Mesenchymal stem cell (in vitro differentiated cells and primary cell): ENCODE results near the gene BRK1. TPM values are rescaled to one million over a fixed set of nuclear protein-coding genes. Genes with fewer than 3 reads are reported as not detected.
"Not testable (repeated sequence)": the region's sequence is repeated elsewhere in the genome, so short reads cannot be mapped to it uniquely, and the experiment has no call there.

Experiments used
- DNase-seq: peaks from one replicate; pipeline ENCODE4 v3.0.0-alpha.2; 2013
- H2AFZ ChIP-seq: one replicate; pipeline ENCODE4 v1.6.1; 2013; ENCODE audit warnings: low read depth, mild to moderate bottlenecking, control low read depth, inconsistent platforms, low read length, moderate library complexity
- H2AK5ac ChIP-seq: 2 replicates; pipeline ENCODE4 v1.6.1; 2013; ENCODE audit warnings: low read length, moderate library complexity, mild to moderate bottlenecking, inconsistent platforms; ENCODE audit not compliant: severe bottlenecking
- H2BK120ac ChIP-seq: one replicate; pipeline ENCODE4 v1.6.1; 2013; ENCODE audit warnings: low read depth, mild to moderate bottlenecking, inconsistent platforms, low read length, moderate library complexity
- H2BK12ac ChIP-seq, 2 experiments: one replicate each; pipeline ENCODE4 v1.6.1; 2013; ENCODE audit warnings: inconsistent platforms in 2 of 2, low read length in 2 of 2, mild to moderate bottlenecking in 2 of 2, moderate library complexity in 2 of 2, control low read depth in 1 of 2
- H2BK15ac ChIP-seq: one replicate; pipeline ENCODE4 v1.6.1; 2013; ENCODE audit warnings: mild to moderate bottlenecking, low read depth, inconsistent platforms; ENCODE audit not compliant: poor library complexity, severe bottlenecking
- H2BK5ac ChIP-seq: 2 replicates; pipeline ENCODE4 v1.6.1; 2013; ENCODE audit warnings: low read depth, mild to moderate bottlenecking, low read length, control low read depth, inconsistent platforms; ENCODE audit not compliant: poor library complexity, severe bottlenecking
- H3K14ac ChIP-seq, 2 experiments: one replicate each; pipeline ENCODE4 v1.6.1; 2013; ENCODE audit warnings: inconsistent platforms in 2 of 2, low read length in 2 of 2, control low read depth in 1 of 2, mild to moderate bottlenecking in 1 of 2, moderate library complexity in 1 of 2
- H3K18ac ChIP-seq, 2 experiments: one replicate each; pipeline ENCODE4 v1.6.1; 2013; ENCODE audit warnings: inconsistent platforms in 2 of 2, low read length in 2 of 2, control low read depth in 1 of 2, low read depth in 1 of 2, mild to moderate bottlenecking in 1 of 2
- H3K23ac ChIP-seq, 2 experiments: one replicate each; pipeline ENCODE4 v1.6.1; 2013; ENCODE audit warnings: inconsistent platforms in 2 of 2, low read length in 2 of 2, mild to moderate bottlenecking in 2 of 2, moderate library complexity in 2 of 2, control low read depth in 1 of 2
- H3K27ac ChIP-seq: 2 replicates; pipeline ENCODE4 v1.5.1; 2013; ENCODE audit warnings: mild to moderate bottlenecking, moderate library complexity, low read length, control low read depth, inconsistent platforms; ENCODE audit not compliant: poor library complexity, severe bottlenecking
- H3K27me3 ChIP-seq, 2 experiments: 2 replicates each; pipeline versions ENCODE4 v1.6.1 to v1.7.0; 2013; ENCODE audit warnings: low read length in 2 of 2, mild to moderate bottlenecking in 2 of 2, moderate library complexity in 2 of 2, control low read depth in 1 of 2, inconsistent platforms in 1 of 2; ENCODE audit not compliant: control insufficient read depth in 1 of 2, insufficient read depth in 1 of 2
- H3K36me3 ChIP-seq, 2 experiments: 2 replicates each; pipeline versions ENCODE4 v1.6.1 to v1.7.0; 2013; ENCODE audit warnings: low read length in 2 of 2, control low read depth in 1 of 2, inconsistent platforms in 1 of 2, low read depth in 1 of 2, mild to moderate bottlenecking in 1 of 2; ENCODE audit not compliant: insufficient read depth in 2 of 2, control insufficient read depth in 1 of 2
- H3K4ac ChIP-seq, 2 experiments: one replicate each; pipeline ENCODE4 v1.6.1; 2013; ENCODE audit warnings: inconsistent platforms in 2 of 2, low read length in 2 of 2, mild to moderate bottlenecking in 2 of 2, moderate library complexity in 2 of 2, control low read depth in 1 of 2, low read depth in 1 of 2
- H3K4me1 ChIP-seq: 2 replicates; pipeline ENCODE4 v1.6.1; 2013; ENCODE audit warnings: low read depth, low read length, control low read depth; ENCODE audit not compliant: control insufficient read depth, insufficient read depth
- H3K4me2 ChIP-seq: 2 replicates; pipeline ENCODE4 v1.6.1; 2013; ENCODE audit warnings: low read length, mild to moderate bottlenecking, inconsistent platforms; ENCODE audit not compliant: poor library complexity, severe bottlenecking
- H3K4me3 ChIP-seq, 2 experiments: 2 replicates each; pipeline versions ENCODE4 v1.5.1 to v1.7.0; 2013; ENCODE audit warnings: low read length in 2 of 2, mild to moderate bottlenecking in 2 of 2, control low read depth in 1 of 2, low read depth in 1 of 2; ENCODE audit not compliant: insufficient read depth in 1 of 2
- H3K79me1 ChIP-seq: replicated peaks from 2 replicates; pipeline ENCODE4 v1.6.1; 2013; ENCODE audit warnings: mild to moderate bottlenecking, control low read depth, low read length, inconsistent platforms; ENCODE audit not compliant: poor library complexity, severe bottlenecking
- H3K9ac ChIP-seq: 2 replicates; pipeline ENCODE4 v1.7.0; 2013; ENCODE audit warnings: mild to moderate bottlenecking, low read length, moderate library complexity
- H3K9me3 ChIP-seq: 2 replicates; pipeline ENCODE4 v1.7.0; 2013; ENCODE audit warnings: mild to moderate bottlenecking, low read length; ENCODE audit not compliant: control insufficient read depth
- H4K8ac ChIP-seq: one replicate; pipeline ENCODE4 v1.6.1; 2013; ENCODE audit warnings: inconsistent platforms, mild to moderate bottlenecking, low read length, moderate library complexity
- H4K91ac ChIP-seq: one replicate; pipeline ENCODE4 v1.6.1; 2013; ENCODE audit warnings: mild to moderate bottlenecking, low read length, inconsistent platforms
- WGBS: methylation state at CpG from one replicate; pipeline ENCODE4 v1.1.7; 2013; ENCODE audit warnings: mixed read lengths; 5-methylcytosine and 5-hydroxymethylcytosine counted together
- polyA plus RNA-seq, 2 experiments: library from polyadenylated mRNA; stranded (reverse); fragments of 200-250 nt; gene quantifications; one replicate each; pipeline ENCODE4 v1.2.3, GENCODE V29; 2013

BRK1 gene
- 177 TPM for polyA plus RNA-seq (2013, experiment 1 of 2)
- polyA plus RNA-seq (2013, experiment 2 of 2) = 183 TPM

DNA sequence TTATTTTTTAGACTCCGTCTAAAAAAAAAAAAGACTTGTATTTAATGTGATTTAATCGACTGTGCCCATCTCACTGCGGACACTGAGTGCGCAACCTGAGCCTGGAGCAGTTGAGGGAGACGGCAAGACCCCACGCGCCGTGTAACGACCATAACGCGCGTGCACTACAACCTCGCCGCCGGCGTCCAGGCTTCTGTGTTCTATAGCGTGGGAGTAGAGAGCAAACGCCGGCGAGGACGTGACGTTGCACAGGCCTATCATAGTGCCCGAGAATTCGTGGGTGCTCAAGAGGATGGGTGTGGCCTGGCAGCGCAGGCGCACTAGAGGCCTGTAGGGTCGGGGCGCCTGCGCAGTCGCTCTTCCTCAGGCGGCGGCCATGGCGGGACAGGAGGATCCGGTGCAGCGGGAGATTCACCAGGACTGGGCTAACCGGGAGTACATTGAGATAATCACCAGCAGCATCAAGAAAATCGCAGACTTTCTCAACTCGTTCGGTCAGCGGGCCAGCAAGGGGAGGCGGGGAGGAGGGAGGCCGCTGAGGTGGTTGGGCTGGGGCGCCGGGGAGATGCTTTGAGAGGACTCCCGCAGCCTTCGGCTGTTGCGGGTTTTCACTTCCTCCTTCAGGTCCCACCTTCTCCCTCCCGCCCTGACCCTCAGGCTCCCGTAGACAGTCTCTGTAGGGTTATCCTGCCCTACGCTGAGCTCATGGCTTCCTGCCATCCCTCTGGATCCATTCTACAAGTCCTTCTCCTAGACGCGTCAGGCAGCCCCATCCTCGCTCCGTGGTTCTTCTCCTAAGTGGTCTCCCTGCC, at the start of gene BRK1:
BRK1 (plus strand) TSS at position 350 of the 812 bp plus-strand sequence; CDS start at position 377, 27 bp downstream.
- H2BK5ac ChIP-seq = no peak within 1 kb of the TSS
- no peaks in the 10 kb centered on the region for H3K27me3 ChIP-seq
- peak within 1 kb of the TSS; percentile 91 for H3K9ac ChIP-seq
- peak within 1 kb of the TSS in 1 of 2 experiments; percentile 87 for H3K14ac ChIP-seq
- WGBS = 3% methylated on average over 53 of the region's 54 CpGs
- H3K23ac ChIP-seq = peak within 1 kb of the TSS in 1 of 2 experiments; percentile 50
- peak within 1 kb of the TSS; percentile 1 to 91 for H3K18ac ChIP-seq
- peak within 1 kb of the TSS; percentile 89 for H2AFZ ChIP-seq
- no peak within 1 kb of the TSS for H2BK120ac ChIP-seq
- peak within 1 kb of the TSS; percentile 86 to 88 for H3K4me3 ChIP-seq
- H2AK5ac ChIP-seq = no peak within 1 kb of the TSS
- H3K27ac ChIP-seq = peak within 1 kb of the TSS; percentile 62
- no peak within 1 kb of the TSS for H2BK15ac ChIP-seq
- no peaks in the 10 kb centered on the region for H3K9me3 ChIP-seq
- peaks cover 6% of the 10 kb centered on the region for H3K4me1 ChIP-seq
- peak within 1 kb of the TSS; percentile 85 for H4K91ac ChIP-seq
- peaks cover 1% of the 10 kb centered on the region for H3K79me1 ChIP-seq
- H4K8ac ChIP-seq = peak within 1 kb of the TSS; percentile 69
- DNase-seq = peak; percentile 97
- H2BK12ac ChIP-seq = peak within 1 kb of the TSS in 1 of 2 experiments; percentile 84
- peak within 1 kb of the TSS; percentile 78 for H3K4me2 ChIP-seq
- peaks cover 0 to 14% of the 10 kb centered on the region in 2 experiments for H3K36me3 ChIP-seq
- peak within 1 kb of the TSS in 1 of 2 experiments; percentile 93 for H3K4ac ChIP-seq

DNA sequence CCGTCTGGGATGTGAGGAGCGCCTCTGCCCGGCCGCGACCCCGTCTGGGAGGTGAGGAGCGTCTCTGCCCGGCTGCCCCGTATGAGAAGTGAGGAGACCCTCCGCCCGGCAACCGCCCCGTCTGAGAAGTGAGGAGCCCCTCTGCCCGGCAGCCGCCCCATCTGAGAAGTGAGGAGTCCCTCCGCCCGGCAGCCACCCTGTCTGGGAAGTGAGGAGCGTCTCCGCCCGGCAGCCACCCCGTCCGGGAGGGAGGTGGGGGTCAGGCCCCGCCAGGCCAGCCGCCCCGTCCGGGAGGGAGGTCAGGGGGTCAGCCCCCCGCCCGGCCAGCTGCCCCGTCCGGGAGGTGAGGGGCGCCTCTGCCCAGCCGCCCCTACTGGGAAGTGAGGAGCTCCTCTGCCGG, 45.4 kb upstream of the BRK1 start:
- H2AFZ ChIP-seq, H3K79me1 ChIP-seq, H3K9ac ChIP-seq, H3K4me1 ChIP-seq, H3K27me3 ChIP-seq, DNase-seq, H3K4me3 ChIP-seq, H3K27ac ChIP-seq, H2BK15ac ChIP-seq, H2BK12ac ChIP-seq, H2BK5ac ChIP-seq, H4K8ac ChIP-seq, H3K23ac ChIP-seq, H3K9me3 ChIP-seq, H3K14ac ChIP-seq, H4K91ac ChIP-seq, H3K18ac ChIP-seq, H3K4me2 ChIP-seq, H3K4ac ChIP-seq, H2AK5ac ChIP-seq, H3K36me3 ChIP-seq, H2BK120ac ChIP-seq: not testable (repeated sequence)
- 97% methylated on average over 15 of the region's 33 CpGs for WGBS

DNA sequence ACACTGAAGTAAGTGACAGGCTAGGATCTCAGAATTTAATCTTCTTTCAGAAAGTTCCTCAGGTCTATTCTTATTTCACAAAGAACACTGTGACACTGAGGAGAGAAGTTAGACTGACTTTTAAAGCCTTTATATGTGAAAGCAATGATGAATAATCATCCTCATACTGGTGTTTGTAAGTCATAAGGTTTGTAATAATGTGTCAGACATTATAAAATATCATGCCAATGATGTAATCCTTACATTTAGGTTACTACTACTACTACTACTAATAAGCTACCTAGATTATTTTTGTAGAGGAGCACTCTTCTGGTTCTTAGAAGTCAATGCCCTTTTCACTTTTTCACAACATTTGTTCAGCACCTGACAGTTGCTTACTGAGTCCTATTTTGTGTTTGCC, 40.8 kb upstream of the BRK1 start:
- H3K4me1 ChIP-seq = no peaks in the 10 kb centered on the region
- H3K27ac ChIP-seq = no peak overlapping the region
- no peak overlapping the region for H4K91ac ChIP-seq
- no peaks in the 10 kb centered on the region for H3K9me3 ChIP-seq
- H3K4ac ChIP-seq = no peak overlapping the region
- no peak overlapping the region for H2BK5ac ChIP-seq
- H3K18ac ChIP-seq = no peak overlapping the region
- H4K8ac ChIP-seq = no peak overlapping the region
- no peak overlapping the region for H3K9ac ChIP-seq
- H2AK5ac ChIP-seq = no peak overlapping the region
- H3K4me3 ChIP-seq = no peak overlapping the region
- no peak overlapping the region for H2AFZ ChIP-seq
- H3K79me1 ChIP-seq = no peaks in the 10 kb centered on the region
- no peak overlapping the region for H3K4me2 ChIP-seq
- H3K23ac ChIP-seq = no peak overlapping the region
- H3K27me3 ChIP-seq = no peaks in the 10 kb centered on the region
- no peak overlapping the region for H2BK15ac ChIP-seq
- H2BK12ac ChIP-seq = no peak overlapping the region
- H3K14ac ChIP-seq = no peak overlapping the region
- peaks cover 0 to 4% of the 10 kb centered on the region in 2 experiments for H3K36me3 ChIP-seq
- H2BK120ac ChIP-seq = no peak overlapping the region
- no peak for DNase-seq

DNA sequence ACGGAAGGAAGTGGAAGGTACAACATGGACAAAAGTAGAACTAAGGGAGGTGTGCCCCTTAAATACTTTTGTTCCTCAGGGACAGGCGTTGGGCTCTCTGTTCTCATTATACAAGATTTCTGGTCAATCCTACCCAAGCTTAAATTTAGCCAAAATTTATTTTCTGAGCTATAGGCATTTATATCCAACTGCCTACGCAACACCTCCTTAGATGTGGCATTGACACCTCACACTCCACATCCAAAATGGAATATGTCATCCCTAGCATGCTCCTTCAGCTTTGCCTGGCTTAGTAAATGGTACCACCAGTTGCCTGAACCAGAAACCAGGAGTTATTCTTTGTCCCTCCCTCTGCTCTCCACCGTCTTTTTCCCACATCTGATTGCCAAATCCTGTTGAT, 33.6 kb upstream of the BRK1 start:
- Histone ChIP-seq H3K9ac (no peak overlapping the region), H2BK120ac (no peak overlapping the region), H3K18ac (no peak overlapping the region), H2BK15ac (no peak overlapping the region), H3K27me3 (no peaks in the 10 kb centered on the region), H3K23ac (no peak overlapping the region), H4K8ac (no peak overlapping the region), H3K4me3 (no peak overlapping the region), H2BK5ac (no peak overlapping the region), H3K4ac (peak overlapping the region in 1 of 2 experiments; percentile 6), H4K91ac (no peak overlapping the region), H3K36me3 (peaks cover 4 to 6% of the 10 kb centered on the region in 2 experiments), H3K9me3 (no peaks in the 10 kb centered on the region), H3K79me1 (no peaks in the 10 kb centered on the region), H3K4me2 (no peak overlapping the region), H3K27ac (no peak overlapping the region), H2AFZ (no peak overlapping the region), H3K4me1 (no peaks in the 10 kb centered on the region), H3K14ac (no peak overlapping the region), H2BK12ac (no peak overlapping the region), H2AK5ac (no peak overlapping the region)
- 97% methylated on average over 4 of the region's 4 CpGs for WGBS
- DNase-seq = no peak
